K562 (cell line): Measurements from ENCODE around the gene TRERF1. TPM values are rescaled to one million over a fixed set of nuclear protein-coding genes. Genes with fewer than 3 reads are reported as not detected.

Experiments
- ARHGAP35 ChIP-seq: fragments of 450-650 bp; IDR thresholded peaks from 2 replicates; pipeline ENCODE4 v1.6.1; 2018; ENCODE audit not compliant: partially characterized antibody
- CBX5 ChIP-seq: IDR thresholded peaks from 2 replicates; pipeline ENCODE4 v1.6.1; 2014; ENCODE audit warnings: low read depth, borderline replicate concordance
- CCNT2 ChIP-seq: IDR thresholded peaks from 2 replicates; pipeline ENCODE4 v1.6.1; 2011; ENCODE audit warnings: borderline replicate concordance, low read depth, mild to moderate bottlenecking, moderate library complexity, mixed read lengths, low read length; ENCODE audit not compliant: insufficient read length; ENCODE audit errors: extremely low read depth
- CHD2 ChIP-seq: IDR thresholded peaks from 2 replicates; pipeline ENCODE4 v1.6.1; 2011; ENCODE audit warnings: low read depth, low read length
- DIDO1 ChIP-seq: fragments of 450-650 bp; IDR thresholded peaks from 2 replicates; pipeline ENCODE4 v1.6.1; 2016; ENCODE audit warnings: low read depth, missing biosample characterization, missing genetic modification characterization
- HIVEP1 ChIP-seq: fragments of 250-450 bp; sonication (Bioruptor Pico); IDR thresholded peaks from 2 replicates; pipeline ENCODE4 v1.4.0; 2020; ENCODE audit warnings: mild to moderate bottlenecking
- KAT8 ChIP-seq: fragments of 450-650 bp; IDR thresholded peaks from 2 replicates; pipeline ENCODE4 v1.6.1; 2016; ENCODE audit warnings: low read depth, mild to moderate bottlenecking
- MAFF ChIP-seq: IDR thresholded peaks from 2 replicates; pipeline ENCODE4 v1.6.1; 2012; ENCODE audit warnings: low read length, improper control_type of control experiment
- NBN ChIP-seq: fragments of 450-650 bp; IDR thresholded peaks from 2 replicates; pipeline ENCODE4 v1.6.1; 2016; ENCODE audit warnings: low read depth, mild to moderate bottlenecking
- PHF8 ChIP-seq: fragments of 200-600 bp; sonication (generic); IDR thresholded peaks from 2 replicates; pipeline ENCODE4 v1.6.1; 2012; ENCODE audit warnings: mixed run types, mild to moderate bottlenecking, inconsistent platforms, low read length, moderate library complexity, borderline replicate concordance
- TAF15 ChIP-seq: fragments of 200-400 bp; formaldehyde crosslinking; IDR thresholded peaks from 2 replicates; pipeline ENCODE4 v1.6.1; 2017; ENCODE audit warnings: mild to moderate bottlenecking, low read depth, low read length, moderate library complexity
- ZBTB11 ChIP-seq, 3 experiments: fragments of 200-800 bp in 1 of 3; fragments of 250-450 bp in 1 of 3; fragments of 450-650 bp in 1 of 3; sonication (Bioruptor Pico) in 1 of 3; sonication (Bioruptor generic) in 1 of 3; formaldehyde crosslinking in 1 of 3; IDR thresholded peaks; 2 replicates each; pipeline versions ENCODE4 v1.6.1 to v1.8.0; 2016 to 2022; ENCODE audit warnings: mild to moderate bottlenecking in 2 of 3, missing genetic modification characterization in 2 of 3, missing compliant biosample characterization in 1 of 3, moderate library complexity in 1 of 3
- ZBTB12 ChIP-seq: fragments of 250-450 bp; sonication (Bioruptor Pico); IDR thresholded peaks from 2 replicates; pipeline ENCODE4 v1.4.0; 2020
- polyA plus RNA-seq, 8 experiments: library from polyadenylated mRNA; depleted of rRNA in 4 of 8; stranded (reverse) in 5 of 8; unstranded in 3 of 8; fragments of >200 nt; fragmentation: Nextera tagmentation in 2 of 8; fragmentation: Illumina TruSeq in 1 of 8; extraction: Ambion mirVana in 2 of 8; extraction: Trizol in 1 of 8; gene quantifications; 2 replicates each; pipeline versions ENCODE4 v1.2.1 to v1.2.3, GENCODE V29; 2011 to 2014; ENCODE audit warnings: inconsistent platforms in 1 of 8, missing spikeins in 1 of 8
- total RNA-seq, 7 experiments: library from RNA; depleted of rRNA in 6 of 7; stranded (reverse); fragments of >200 nt in 6 of 7; fragmentation: Illumina TruSeq in 2 of 7; extraction: Trizol in 2 of 7; gene quantifications; 2 replicates each; pipeline versions ENCODE4 v1.2.1 to v1.2.3, GENCODE V29; 2011 to 2021; ENCODE audit warnings: low replicate concordance in 1 of 7
- TF ChIP-seq, protein P1 (sequence below): fragments of 250-450 bp; sonication (Bioruptor Pico); IDR thresholded peaks from 2 replicates; pipeline ENCODE4 v1.4.0; 2020; ENCODE audit warnings: mild to moderate bottlenecking, moderate library complexity

TRERF1 gene
- total and polyA plus RNA-seq, 9 of the 15 experiments (the other 6 are each of a cell fraction or from before 2014, with no cell fraction given): 0.04 to 0.20 (median 0.07) TPM; not detected in 3

DNA sequence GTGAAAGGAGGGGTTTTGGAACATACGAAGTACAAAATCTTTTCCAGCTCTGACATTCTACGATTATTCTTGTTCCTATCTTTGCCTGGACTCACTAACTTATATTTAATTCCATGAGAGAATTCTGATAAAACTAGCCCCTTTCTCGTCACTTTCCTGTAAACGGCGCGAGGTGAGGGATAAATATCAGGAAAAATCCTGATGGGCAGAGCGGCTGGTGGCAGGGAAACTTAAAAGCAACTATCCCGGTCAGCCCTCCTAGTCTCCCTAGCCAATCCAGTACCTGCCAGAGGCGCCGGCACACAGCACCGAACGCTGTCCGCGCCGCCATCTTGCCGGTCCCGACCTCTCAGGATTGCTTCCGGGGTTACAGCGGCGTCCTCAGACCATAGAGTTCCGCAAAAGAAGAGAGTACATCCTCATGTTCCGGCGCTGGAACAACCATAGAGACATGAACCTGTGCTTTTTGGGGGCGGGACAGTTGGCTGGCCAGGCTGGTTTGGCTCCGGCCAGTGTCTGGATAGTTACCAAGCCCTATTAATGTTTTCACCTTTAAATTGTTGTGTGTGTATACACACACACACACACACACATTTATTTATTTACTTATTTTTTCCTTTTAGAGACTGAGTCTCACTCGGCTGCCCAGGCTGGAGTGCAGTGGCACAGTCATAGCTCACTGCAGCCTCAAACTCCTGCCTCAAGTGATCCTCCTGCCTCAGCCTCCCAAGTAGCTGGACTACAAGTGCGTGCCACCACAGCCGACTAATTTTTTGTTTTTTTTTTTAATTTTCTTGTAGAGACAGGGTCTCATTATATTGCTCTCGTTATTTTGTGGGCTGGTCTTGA lies 234.0 kb downstream of the TRERF1 start, which contains the start of gene MRPS10 (continued):
- TF ChIP-seq, protein P1, sequence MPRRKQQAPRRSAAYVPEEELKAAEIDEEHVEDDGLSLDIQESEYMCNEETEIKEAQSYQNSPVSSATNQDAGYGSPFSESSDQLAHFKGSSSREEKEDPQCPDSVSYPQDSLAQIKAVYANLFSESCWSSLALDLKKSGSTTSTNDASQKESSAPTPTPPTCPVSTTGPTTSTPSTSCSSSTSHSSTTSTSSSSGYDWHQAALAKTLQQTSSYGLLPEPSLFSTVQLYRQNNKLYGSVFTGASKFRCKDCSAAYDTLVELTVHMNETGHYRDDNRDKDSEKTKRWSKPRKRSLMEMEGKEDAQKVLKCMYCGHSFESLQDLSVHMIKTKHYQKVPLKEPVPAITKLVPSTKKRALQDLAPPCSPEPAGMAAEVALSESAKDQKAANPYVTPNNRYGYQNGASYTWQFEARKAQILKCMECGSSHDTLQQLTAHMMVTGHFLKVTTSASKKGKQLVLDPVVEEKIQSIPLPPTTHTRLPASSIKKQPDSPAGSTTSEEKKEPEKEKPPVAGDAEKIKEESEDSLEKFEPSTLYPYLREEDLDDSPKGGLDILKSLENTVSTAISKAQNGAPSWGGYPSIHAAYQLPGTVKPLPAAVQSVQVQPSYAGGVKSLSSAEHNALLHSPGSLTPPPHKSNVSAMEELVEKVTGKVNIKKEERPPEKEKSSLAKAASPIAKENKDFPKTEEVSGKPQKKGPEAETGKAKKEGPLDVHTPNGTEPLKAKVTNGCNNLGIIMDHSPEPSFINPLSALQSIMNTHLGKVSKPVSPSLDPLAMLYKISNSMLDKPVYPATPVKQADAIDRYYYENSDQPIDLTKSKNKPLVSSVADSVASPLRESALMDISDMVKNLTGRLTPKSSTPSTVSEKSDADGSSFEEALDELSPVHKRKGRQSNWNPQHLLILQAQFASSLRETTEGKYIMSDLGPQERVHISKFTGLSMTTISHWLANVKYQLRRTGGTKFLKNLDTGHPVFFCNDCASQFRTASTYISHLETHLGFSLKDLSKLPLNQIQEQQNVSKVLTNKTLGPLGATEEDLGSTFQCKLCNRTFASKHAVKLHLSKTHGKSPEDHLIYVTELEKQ (CRISPR knock-in tag): no peak
- TF ChIP-seq HIVEP1 (no peak), ARHGAP35 (peak; percentile 69), MAFF (no peak), ZBTB11 (CRISPR knock-in tag; IDR thresholded peaks at IDR 0.05) (peak in 2 of 3 experiments; percentile 62 to 93; a peak in 4 of 6 replicates), ZBTB12 (CRISPR knock-in tag) (peak; percentile 58; the same call in 1 of the 2 replicates), NBN (0 out of 2 replicates have a peak, but pooled peaks have one; percentile 68), CHD2 (0 out of 2 replicates have a peak, but pooled peaks have one; percentile 30), KAT8 (no peak; the same call in 1 of the 2 replicates), DIDO1 (peak; percentile 91), PHF8 (peak; percentile 95), CBX5 (no peak), TAF15 (no peak), CCNT2 (peak; percentile 21)
